Aorta (tissue), 5 donors: ENCODE results near the gene FPGS. TPM values are rescaled to one million over a fixed set of nuclear protein-coding genes. Genes with fewer than 3 reads are reported as not detected.
"Not testable (repeated sequence)": the region's sequence is repeated elsewhere in the genome, so short reads cannot be mapped to it uniquely, and the experiment has no call there.

Source experiments
- ATAC-seq: fragments of 200-7000 bp; cut with Tn5 transposase; one replicate; pipeline ENCODE4 v1.9.1; 2022; ENCODE audit warnings: moderate library complexity; ENCODE audit not compliant: low FRiP score
- DNase-seq, 2 donors: peaks; one replicate each; pipeline ENCODE4 v3.0.0-alpha.2; 2020
- H3K27ac ChIP-seq, 2 donors: one replicate each; pipeline ENCODE4 v1.5.1; 2013; ENCODE audit warnings: low read length in 2 of 2, mild to moderate bottlenecking in 2 of 2, moderate library complexity in 2 of 2, control low read depth in 1 of 2, inconsistent platforms in 1 of 2, low read depth in 1 of 2
- H3K27me3 ChIP-seq, 2 donors: one replicate each; pipeline ENCODE4 v1.6.1; 2013; ENCODE audit warnings: control low read depth in 1 of 2, low read length in 1 of 2, mild to moderate bottlenecking in 1 of 2, moderate library complexity in 1 of 2; ENCODE audit not compliant: insufficient read depth in 2 of 2, control insufficient read depth in 1 of 2
- H3K36me3 ChIP-seq, 2 donors: one replicate each; pipeline ENCODE4 v1.6.1; 2013; ENCODE audit warnings: control low read depth in 1 of 2, low read length in 1 of 2, mild to moderate bottlenecking in 1 of 2; ENCODE audit not compliant: insufficient read depth in 2 of 2, control insufficient read depth in 1 of 2
- H3K4me1 ChIP-seq, 2 donors: one replicate each; pipeline ENCODE4 v1.6.1; 2013; ENCODE audit warnings: low read length in 2 of 2, control low read depth in 1 of 2, mild to moderate bottlenecking in 1 of 2, moderate library complexity in 1 of 2; ENCODE audit not compliant: insufficient read depth in 2 of 2, control insufficient read depth in 1 of 2
- H3K4me3 ChIP-seq, 2 donors: one replicate each; pipeline ENCODE4 v1.5.1; 2013; ENCODE audit warnings: low read length in 2 of 2, control low read depth in 1 of 2, mild to moderate bottlenecking in 1 of 2
- H3K9me3 ChIP-seq: one replicate; pipeline ENCODE4 v1.6.1; 2013; ENCODE audit warnings: mild to moderate bottlenecking, low read length; ENCODE audit not compliant: control insufficient read depth
- WGBS, 2 donors: extraction: QIAGEN DNeasy Blood & Tissue Kit; methylation state at CpG; one replicate each; pipeline ENCODE4 v1.1.7; 2013; 5-methylcytosine and 5-hydroxymethylcytosine counted together
- intact Hi-C, 2 donors: fragments of 100-400 bp; cut with DNase I; formaldehyde crosslinking; loops; one replicate each; pipeline versions ENCODE4 v1.14.2 to v1.15.0; 2022
- polyA plus RNA-seq, 2 donors: library from polyadenylated mRNA; stranded (reverse); fragments of 200-250 nt; gene quantifications; one replicate each; pipeline ENCODE4 v1.2.3, GENCODE V29; 2013
- total RNA-seq, 2 donors: library from RNA; stranded (reverse); fragmentation: NEBNext Ultra II Directional; extraction: Animal tissue kit (Norgen Biotek cat#: 25700); gene quantifications; one replicate each; pipeline ENCODE4 v1.2.1, GENCODE V29; 2021
- donor health status: healthy with polysubstance abuse.
- donor health status: Bipolar disorder and iron deficiency.
- donor health status: DM: no; HTN: no; CAD: no.
- donor health status: DM: no; HTN: no; CAD: no.
- donor health status: DM: yes; HTN: yes; CAD: no.

Gene FPGS
- total and polyA plus RNA-seq, 4 donors, result 15.2 to 116 (median 69.8) TPM

DNA sequence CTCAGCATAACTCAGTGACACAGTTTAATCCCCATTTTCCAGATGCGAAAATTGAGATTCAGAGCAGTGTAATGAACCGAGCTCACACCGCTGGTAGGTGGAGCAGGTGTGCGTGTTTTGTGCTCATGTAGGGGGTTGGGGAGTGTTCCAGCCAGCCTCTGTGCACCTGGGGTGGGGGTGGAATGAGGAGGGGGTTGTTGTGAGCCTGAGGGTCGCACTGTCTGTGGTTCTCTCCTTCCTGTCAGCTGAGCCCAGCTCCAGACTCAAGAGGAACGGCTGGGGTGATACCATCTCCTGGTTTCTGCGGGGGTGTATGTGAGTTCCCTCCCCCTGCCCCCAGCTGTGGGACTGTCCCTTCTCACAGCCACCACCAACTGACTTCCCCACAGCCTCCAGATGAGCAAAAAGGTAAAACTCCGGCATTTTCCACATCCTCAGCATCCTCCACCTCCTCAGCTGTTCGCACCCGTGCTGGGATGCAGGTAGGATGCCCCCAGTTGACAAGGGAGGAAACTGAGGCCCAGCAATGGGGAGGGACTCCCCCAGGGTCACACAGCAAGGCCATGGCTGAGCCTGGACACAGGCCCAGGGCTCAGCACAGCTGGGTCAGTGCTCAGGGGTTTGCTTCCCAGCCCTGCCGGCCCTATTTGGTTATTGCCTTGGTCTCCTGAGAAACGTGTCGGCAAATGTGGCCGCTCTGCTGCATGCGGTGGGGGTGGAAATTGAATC lies 26.3 kb upstream of the FPGS start:
- Histone ChIP-seq H3K4me3 (no peak overlapping the region), H3K27ac (no peak overlapping the region), H3K4me1 (no peaks in the 10 kb centered on the region), H3K27me3 (no peaks in the 10 kb centered on the region), H3K36me3 (no peaks in the 10 kb centered on the region), H3K9me3 (no peaks in the 10 kb centered on the region)
- DNase-seq (peak in 1 of 2 donors; percentile 71), ATAC-seq (no peak)
- intact Hi-C loops, result no loop called here
- WGBS, 2 donors, result 79% methylated on average over 15 of the region's 15 CpGs

- Histone ChIP-seq H3K9me3 (no peaks in the 10 kb centered on the region), H3K36me3 (no peaks in the 10 kb centered on the region), H3K4me3 (no peak overlapping the region), H3K27ac (no peak overlapping the region), H3K4me1 (no peaks in the 10 kb centered on the region), H3K27me3 (no peaks in the 10 kb centered on the region)
- intact Hi-C loops, result no loop called here
- 72 to 80% methylated on average over 5 of the region's 5 CpGs for WGBS, 2 donors
- DNase-seq, result no peak
- ATAC-seq, result no peak
Observed at GRCh38 chr9:127776924-127777289, 25.8 kb upstream of the FPGS start.

DNA sequence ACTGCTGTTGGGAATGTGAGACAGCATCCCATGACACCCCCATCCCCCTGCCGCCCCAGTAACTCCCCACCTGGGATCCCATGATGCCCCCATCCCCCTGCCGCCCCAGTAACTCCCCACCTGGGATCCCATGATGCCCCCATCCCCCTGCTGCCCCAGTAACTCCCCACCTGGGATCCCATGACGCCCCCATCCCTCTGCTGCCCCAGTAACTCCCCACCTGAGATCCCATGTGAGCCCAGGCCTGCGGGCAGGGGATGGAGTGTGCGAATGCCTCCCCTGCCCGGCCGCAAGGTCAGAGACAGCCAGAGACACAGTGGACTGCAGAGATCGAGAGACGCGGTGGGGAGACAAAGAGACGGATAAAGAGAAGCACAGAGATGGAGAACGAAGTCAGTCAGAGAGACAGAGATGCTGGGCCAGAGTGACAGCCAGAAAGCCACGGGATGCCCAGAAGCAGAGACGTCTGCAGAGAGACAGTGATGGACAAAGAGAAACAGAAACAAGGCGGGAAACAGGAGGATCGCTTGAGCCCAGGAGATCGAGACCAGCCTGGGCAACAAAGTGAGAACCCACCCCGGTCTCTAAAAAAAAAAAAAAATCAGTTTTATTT lies 25.2 kb upstream of the FPGS start:
- no peak for DNase-seq
- Histone ChIP-seq H3K27ac (no peak overlapping the region), H3K36me3 (no peaks in the 10 kb centered on the region), H3K4me1 (no peaks in the 10 kb centered on the region), H3K27me3 (no peaks in the 10 kb centered on the region), H3K4me3 (no peak overlapping the region), H3K9me3 (no peaks in the 10 kb centered on the region)
- no peak for ATAC-seq
- intact Hi-C loops, result no loop called here
- 87 to 89% methylated on average over 18 of the region's 18 CpGs for WGBS, 2 donors

GRCh38 chr9:127778280-127779135 lies 24.2 kb upstream of the FPGS start, which contains the start of gene SH2D3C:
Gene SH2D3C, minus strand, starts transcription at chr9:127778666. Its CDS starts 39 bp downstream, at chr9:127778627.
- no peaks in the 10 kb centered on the region for H3K9me3 ChIP-seq
- intact Hi-C loops, result no loop called here
- 65 to 67% methylated on average over 13 of the region's 13 CpGs for whole genome bisulfite sequencing, 2 donors
- no peaks in the 10 kb centered on the region for H3K36me3 ChIP-seq
- H3K4me3 ChIP-seq, result no peak within 1 kb of the TSS
- no peaks in the 10 kb centered on the region for H3K27me3 ChIP-seq
- peak; percentile 50 for ATAC-seq
- no peaks in the 10 kb centered on the region for H3K4me1 ChIP-seq
- DNase-seq, result no peak
- no peak within 1 kb of the TSS for H3K27ac ChIP-seq

DNA sequence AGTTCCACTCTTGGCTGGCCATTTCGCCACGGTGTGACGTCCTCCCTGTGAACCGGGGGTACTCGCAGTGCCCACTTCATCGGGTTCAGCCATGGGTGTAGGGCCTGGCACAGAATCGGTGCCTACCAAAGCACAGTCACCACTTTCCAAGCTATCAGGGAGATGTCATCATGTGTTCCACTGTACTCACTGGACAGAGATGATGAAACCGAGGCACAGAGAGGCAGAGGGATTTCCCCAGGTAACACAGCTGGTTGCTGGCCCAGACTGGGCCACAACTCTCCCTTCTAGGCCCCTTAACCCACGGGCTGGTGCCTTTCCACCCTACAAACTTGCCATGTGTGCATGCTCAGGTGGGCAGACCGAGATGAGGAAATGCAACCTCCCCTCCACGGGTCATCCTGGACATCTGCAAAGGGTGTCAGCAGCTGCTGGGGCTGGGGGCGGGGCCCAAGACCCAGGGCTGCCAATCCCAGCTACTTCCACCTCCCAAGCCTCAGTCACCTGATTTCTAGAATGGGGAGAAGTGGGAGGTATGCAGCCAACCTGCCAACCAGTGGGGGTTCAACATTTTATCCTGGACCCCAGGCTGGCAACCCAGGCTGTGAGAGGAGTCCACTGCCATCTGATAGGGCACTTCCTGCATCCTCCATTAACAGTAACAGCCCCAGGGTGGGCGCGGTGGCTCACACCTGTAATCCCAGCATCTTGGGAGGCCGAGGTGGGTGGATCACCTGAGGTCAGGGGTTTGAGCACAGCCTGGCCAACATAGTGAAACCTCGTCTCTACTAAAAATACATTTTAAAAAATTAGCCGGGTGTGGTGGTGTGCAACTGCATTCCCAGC lies 23.3 kb upstream of the FPGS start:
- DNase-seq, result no peak
- 70 to 76% methylated on average over 17 of the region's 17 CpGs for WGBS, 2 donors

DNA sequence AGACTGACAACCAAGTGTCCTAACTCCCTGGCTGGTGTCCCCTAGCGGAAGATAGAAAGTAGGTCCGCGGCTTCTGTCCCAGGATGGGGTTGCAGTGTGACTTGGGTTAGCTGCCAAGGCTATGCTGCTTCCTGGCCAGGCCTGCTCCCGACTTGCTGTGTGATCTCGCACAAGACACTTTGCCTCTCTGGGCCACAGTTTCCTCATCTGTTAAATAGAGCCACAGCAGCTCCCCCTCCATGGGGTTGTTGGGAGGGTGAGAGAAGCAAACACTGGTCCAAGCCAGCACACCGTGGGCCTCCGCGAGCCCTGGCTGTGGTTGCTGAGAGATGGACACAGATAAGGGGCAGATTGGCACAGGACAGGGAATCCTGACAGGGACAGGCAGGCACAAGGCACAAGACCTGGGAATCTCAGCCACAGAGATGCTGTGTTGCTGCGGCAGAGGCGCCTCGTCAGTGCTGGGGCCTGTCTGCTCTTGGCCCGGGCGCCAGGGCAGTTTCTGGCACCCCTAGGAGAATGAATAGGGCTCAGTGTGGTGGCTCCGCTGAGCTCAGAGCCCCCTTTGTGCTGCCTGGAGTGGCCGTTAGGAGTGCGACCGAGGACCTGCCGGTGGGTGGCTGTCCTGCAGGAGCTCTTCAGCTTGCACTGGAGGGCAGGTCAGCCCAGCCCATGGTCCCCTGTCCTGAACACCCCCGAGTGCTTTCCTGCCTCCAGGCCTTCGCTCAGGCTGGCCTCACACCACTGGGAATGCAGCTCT lies 22.4 kb upstream of the FPGS start:
- 78 to 81% methylated on average over 20 of the region's 20 CpGs for WGBS, 2 donors
- intact Hi-C loops, result no loop called here
- Histone ChIP-seq H3K4me1 (no peaks in the 10 kb centered on the region), H3K36me3 (no peaks in the 10 kb centered on the region), H3K27me3 (no peaks in the 10 kb centered on the region), H3K9me3 (no peaks in the 10 kb centered on the region), H3K27ac (no peak overlapping the region), H3K4me3 (no peak overlapping the region)
- ATAC-seq (no peak), DNase-seq (no peak)

More for the DNA sequence above, 23.3 kb upstream of the FPGS start:
- Histone ChIP-seq H3K4me3 (no peak overlapping the region), H3K27me3 (no peaks in the 10 kb centered on the region), H3K4me1 (no peaks in the 10 kb centered on the region), H3K36me3 (no peaks in the 10 kb centered on the region), H3K27ac (no peak overlapping the region), H3K9me3 (no peaks in the 10 kb centered on the region)
- ATAC-seq, result peak; percentile 38
- intact Hi-C loops, result no loop called here

GRCh38 chr9:127780909-127781308 lies 21.8 kb upstream of the FPGS start:
- H3K27ac ChIP-seq, H3K9me3 ChIP-seq, H3K4me3 ChIP-seq, H3K27me3 ChIP-seq, DNase-seq, intact Hi-C loops, H3K4me1 ChIP-seq, H3K36me3 ChIP-seq, ATAC-seq: not testable (repeated sequence)
- WGBS, 2 donors, result 92 to 94% methylated on average over 9 of the region's 9 CpGs

DNA sequence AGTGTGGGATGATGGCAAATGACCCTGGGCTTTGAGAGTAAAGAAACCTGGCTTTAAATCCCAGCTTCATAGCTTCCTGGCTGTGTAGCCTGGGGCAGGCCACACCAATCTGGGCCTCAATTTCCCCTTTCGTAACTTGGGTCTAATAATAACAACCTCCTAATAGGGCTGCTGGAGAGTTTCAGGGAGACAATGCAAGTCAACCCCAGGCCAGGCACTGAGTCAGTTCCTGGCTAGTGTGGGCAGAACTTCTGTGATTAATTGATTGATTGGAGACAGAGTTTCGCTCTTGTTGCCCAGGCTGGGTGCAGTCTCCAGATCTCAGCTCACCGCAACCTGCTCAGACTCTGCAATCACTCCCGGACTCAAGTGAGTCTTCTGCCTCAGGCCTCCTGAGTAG lies 20.9 kb upstream of the FPGS start:
- Histone ChIP-seq H3K9me3 (no peaks in the 10 kb centered on the region), H3K4me3 (no peak overlapping the region), H3K36me3 (no peaks in the 10 kb centered on the region), H3K27ac (no peak overlapping the region), H3K27me3 (no peaks in the 10 kb centered on the region), H3K4me1 (no peaks in the 10 kb centered on the region)
- intact Hi-C loops, result no loop called here
- WGBS, 2 donors, result 94 to 97% methylated on average over 4 of the region's 4 CpGs
- DNase-seq (no peak), ATAC-seq (no peak)
